Ovary (tissue), 9 donors: ENCODE measurements around the gene UBE2G1. TPM values are rescaled to one million over a fixed set of nuclear protein-coding genes. Genes with fewer than 3 reads are reported as not detected.

Experiments used
- DNase-seq, 5 donors: peaks; one replicate each; pipeline ENCODE4 v3.0.0-alpha.2; 2019 to 2020
- H3K27ac ChIP-seq, 2 donors: fragments of 200-600 bp; one replicate each; pipeline versions ENCODE4 v1.5.1 to v1.8.0; 2019 to 2022
- H3K27me3 ChIP-seq: fragments of 200-600 bp; one replicate; pipeline ENCODE4 v1.8.0; 2022
- H3K36me3 ChIP-seq: fragments of 200-600 bp; sonication (generic); one replicate; pipeline ENCODE4 v1.5.1; 2019
- H3K4me1 ChIP-seq: one replicate; pipeline ENCODE4 v1.8.1; 2013; ENCODE audit warnings: mild to moderate bottlenecking, moderate library complexity; ENCODE audit not compliant: insufficient read depth
- H3K4me3 ChIP-seq: fragments of 200-600 bp; sonication (generic); one replicate; pipeline ENCODE4 v1.5.1; 2017
- H3K9me3 ChIP-seq, 2 donors: fragments of 200-600 bp in 1 of 2; sonication (generic) in 1 of 2; one replicate each; pipeline versions ENCODE4 v1.5.1 to v1.8.1; 2013 to 2019; ENCODE audit warnings: mild to moderate bottlenecking in 1 of 2, moderate library complexity in 1 of 2
- EP300 ChIP-seq: sonication (generic); formaldehyde crosslinking; IDR thresholded peaks from one replicate; pipeline ENCODE4 v1.6.1; 2017; ENCODE audit warnings: antibody characterized with exemption
- POLR2A ChIP-seq: fragments of 450-650 bp; IDR thresholded peaks from one replicate; pipeline ENCODE4 v1.6.1; 2017; ENCODE audit warnings: antibody characterized with exemption, mild to moderate bottlenecking, moderate library complexity
- WGBS, 3 donors: extraction: QIAGEN DNeasy Blood & Tissue Kit in 1 of 3; methylation state at CpG; one replicate each; pipeline versions ENCODE4 v1.1.5 to v1.1.7; 2013 to 2017; 5-methylcytosine and 5-hydroxymethylcytosine counted together
- intact Hi-C, 4 donors: fragments of 100-400 bp; cut with DNase I; formaldehyde crosslinking; loops; one replicate each; pipeline versions ENCODE4 v1.11.0 to v1.15.1; 2022 to 2023
- polyA plus RNA-seq, 2 donors: library from polyadenylated mRNA; stranded (reverse); fragments of 200-250 nt in 1 of 2; fragments of 350-450 nt in 1 of 2; fragmentation: Illumina TruSeq in 1 of 2; extraction: RNeasy Lipid Tissue Mini Kit (QIAGEN cat#74804) in 1 of 2; gene quantifications; one replicate each; pipeline ENCODE4 v1.2.3, GENCODE V29; 2013 to 2014
- total RNA-seq, 7 donors: library from RNA; depleted of rRNA in 2 of 7; stranded (reverse); fragments of >200 nt in 2 of 7; fragmentation: NEBNext Ultra II Directional in 3 of 7; extraction: Animal tissue kit (Norgen Biotek cat#: 25700) in 3 of 7; gene quantifications; one replicate each; pipeline versions ENCODE4 v1.1.0 to v1.2.4, GENCODE V29; 2016 to 2023
- TF ChIP-seq, protein P1 (sequence below), 3 donors: fragments of 450-650 bp in 2 of 3; fragments of 200-600 bp in 1 of 3; IDR thresholded peaks; one replicate each; pipeline versions ENCODE4 v1.5.1 to v1.8.0; 2016 to 2022; ENCODE audit warnings: antibody characterized with exemption in 3 of 3, mild to moderate bottlenecking in 1 of 3
- donor health status: DM: no; HTN: no; CAD: no; lungs with moderate emphysema.
- donor health status: DM: no; HTN: no; CAD: no.
- donor health status: Bipolar disorder and iron deficiency.
- donor health status: DM: yes; HTN: yes; CAD: no.
- donor health status: DM: no; HTN: no; CAD: no.
- donor health status: DM: yes; HTN: yes; CAD: no.

The UBE2G1 gene
- total and polyA plus RNA-seq, 9 donors: 12.4 to 50.7 (median 36.5) TPM

DNA sequence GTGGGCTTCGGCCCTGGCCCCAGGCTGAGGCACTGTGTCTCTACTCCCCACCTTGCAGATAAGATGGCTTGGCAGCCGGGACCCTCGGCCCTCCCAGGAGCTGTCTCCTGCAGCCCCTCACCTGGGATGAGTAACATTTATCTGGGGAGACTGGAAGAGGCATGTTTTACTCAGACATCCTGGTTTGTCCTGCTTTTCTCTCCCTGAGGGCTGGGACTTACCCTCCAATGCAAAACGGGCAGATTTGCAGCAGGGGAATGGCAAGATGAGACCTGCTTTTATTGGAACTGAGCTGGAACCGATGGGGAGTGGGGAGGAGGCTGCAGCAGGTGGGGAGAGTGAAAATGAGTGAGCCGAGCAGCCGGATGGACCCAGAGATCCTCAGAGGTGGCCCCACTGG is 27.3 kb upstream of the UBE2G1 start:
- no peaks in the 10 kb centered on the region for H3K9me3 ChIP-seq
- no peaks in the 10 kb centered on the region for H3K4me1 ChIP-seq
- H3K4me3 ChIP-seq: no peak overlapping the region
- no peaks in the 10 kb centered on the region for H3K27me3 ChIP-seq
- no peak for DNase-seq
- intact Hi-C loops: no loop called here
- H3K27ac ChIP-seq: no peak overlapping the region
- no peaks in the 10 kb centered on the region for H3K36me3 ChIP-seq
- TF ChIP-seq, protein P1, sequence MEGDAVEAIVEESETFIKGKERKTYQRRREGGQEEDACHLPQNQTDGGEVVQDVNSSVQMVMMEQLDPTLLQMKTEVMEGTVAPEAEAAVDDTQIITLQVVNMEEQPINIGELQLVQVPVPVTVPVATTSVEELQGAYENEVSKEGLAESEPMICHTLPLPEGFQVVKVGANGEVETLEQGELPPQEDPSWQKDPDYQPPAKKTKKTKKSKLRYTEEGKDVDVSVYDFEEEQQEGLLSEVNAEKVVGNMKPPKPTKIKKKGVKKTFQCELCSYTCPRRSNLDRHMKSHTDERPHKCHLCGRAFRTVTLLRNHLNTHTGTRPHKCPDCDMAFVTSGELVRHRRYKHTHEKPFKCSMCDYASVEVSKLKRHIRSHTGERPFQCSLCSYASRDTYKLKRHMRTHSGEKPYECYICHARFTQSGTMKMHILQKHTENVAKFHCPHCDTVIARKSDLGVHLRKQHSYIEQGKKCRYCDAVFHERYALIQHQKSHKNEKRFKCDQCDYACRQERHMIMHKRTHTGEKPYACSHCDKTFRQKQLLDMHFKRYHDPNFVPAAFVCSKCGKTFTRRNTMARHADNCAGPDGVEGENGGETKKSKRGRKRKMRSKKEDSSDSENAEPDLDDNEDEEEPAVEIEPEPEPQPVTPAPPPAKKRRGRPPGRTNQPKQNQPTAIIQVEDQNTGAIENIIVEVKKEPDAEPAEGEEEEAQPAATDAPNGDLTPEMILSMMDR (IDR thresholded peaks at IDR 0.05): no peak
- TF ChIP-seq EP300 (no peak), POLR2A (no peak)
- 67 to 71% (median 70%) methylated on average over 7 of the region's 7 CpGs for WGBS, 3 donors

- 78 to 84% (median 78%) methylated on average over 8 of the region's 8 CpGs for WGBS, 3 donors
Measured at GRCh38 chr17:4389079-4389478, 22.6 kb upstream of the UBE2G1 start.

DNA sequence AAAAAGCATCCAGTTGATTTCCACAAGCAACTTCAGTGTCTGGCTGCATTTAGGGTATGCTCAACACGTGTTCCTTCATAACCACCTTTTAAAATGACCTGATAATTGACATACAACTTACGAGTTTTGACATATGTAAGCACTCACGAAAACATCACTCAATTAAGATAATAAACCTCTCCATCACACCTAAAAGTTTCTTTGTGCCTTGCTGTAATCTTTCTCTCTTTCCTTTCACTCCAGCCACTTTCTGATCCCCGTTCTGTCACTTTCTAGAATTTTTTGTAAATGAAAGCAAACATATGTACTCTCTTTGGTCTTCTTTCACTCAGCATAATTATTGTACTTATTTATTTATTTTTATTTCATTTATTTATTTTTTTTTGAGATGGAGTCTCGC is 20.7 kb upstream of the UBE2G1 start:
- no peak for DNase-seq
- Histone ChIP-seq H3K4me3 (no peak overlapping the region), H3K4me1 (no peaks in the 10 kb centered on the region), H3K27me3 (no peaks in the 10 kb centered on the region), H3K36me3 (no peaks in the 10 kb centered on the region), H3K27ac (no peak overlapping the region), H3K9me3 (no peaks in the 10 kb centered on the region)
- WGBS, 3 donors: 89 to 94% (median 93%) methylated on average over 5 of the region's 5 CpGs
- no peak for TF ChIP-seq EP300
- no peak for TF ChIP-seq POLR2A
- TF ChIP-seq, protein P1 (IDR thresholded peaks at IDR 0.05): no peak
- intact Hi-C loops: no loop called here

More at GRCh38 chr17:4389079-4389478, 22.6 kb upstream of the UBE2G1 start:
- H3K27ac ChIP-seq: no peak overlapping the region
- intact Hi-C loops: no loop called here
- no peaks in the 10 kb centered on the region for H3K4me1 ChIP-seq
- TF ChIP-seq EP300 (no peak), POLR2A (no peak)
- TF ChIP-seq, protein P1 (IDR thresholded peaks at IDR 0.05): no peak
- DNase-seq: no peak
- H3K36me3 ChIP-seq: no peaks in the 10 kb centered on the region
- H3K9me3 ChIP-seq: no peaks in the 10 kb centered on the region
- H3K27me3 ChIP-seq: no peaks in the 10 kb centered on the region
- H3K4me3 ChIP-seq: no peak overlapping the region

DNA sequence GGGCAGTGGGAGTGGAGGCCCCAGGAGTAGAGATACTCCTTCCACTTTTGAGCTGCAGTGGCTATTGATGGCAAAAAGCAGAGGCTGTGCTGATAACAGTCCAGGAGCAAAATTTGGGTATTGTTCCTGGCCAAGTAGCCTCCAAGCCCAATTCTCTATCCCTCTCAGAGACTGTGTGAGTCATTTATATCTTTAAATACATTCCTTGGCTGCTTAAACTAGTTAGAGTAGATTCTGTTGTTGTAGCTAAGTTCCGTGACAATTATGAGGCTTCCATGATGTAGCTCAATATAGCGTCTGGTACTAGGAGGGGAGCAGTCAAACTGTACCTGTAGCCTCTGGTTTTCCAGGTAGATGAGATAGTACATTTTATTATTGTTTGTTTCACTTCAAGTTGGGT is 19.9 kb upstream of the UBE2G1 start:
- no peak for DNase-seq
- H3K4me1 ChIP-seq: no peaks in the 10 kb centered on the region
- H3K36me3 ChIP-seq: no peaks in the 10 kb centered on the region
- no peak overlapping the region for H3K4me3 ChIP-seq
- H3K27me3 ChIP-seq: no peaks in the 10 kb centered on the region
- TF ChIP-seq POLR2A (no peak), EP300 (no peak)
- TF ChIP-seq, protein P1 (IDR thresholded peaks at IDR 0.05): no peak
- H3K9me3 ChIP-seq: no peaks in the 10 kb centered on the region
- intact Hi-C loops: no loop called here
- H3K27ac ChIP-seq: no peak overlapping the region
- WGBS, 3 donors: 20 to 30% (median 28%) methylated on average over 2 of the region's 2 CpGs
